Hepatocyte (in vitro differentiated cells): ENCODE measurements around the gene PHACTR1. TPM values are rescaled to one million over a fixed set of nuclear protein-coding genes. Genes with fewer than 3 reads are reported as not detected.

Experiments
- DNase-seq: peaks from one replicate; pipeline ENCODE4 v3.0.0-alpha.2; 2016; ENCODE audit warnings: low spot score
- H2AFZ ChIP-seq: fragments of 200-600 bp; sonication (generic); 2 replicates; pipeline ENCODE4 v1.6.0; 2016; ENCODE audit warnings: antibody characterized with exemption, mild to moderate bottlenecking
- H3K27ac ChIP-seq: fragments of 200-600 bp; sonication (generic); 2 replicates; pipeline ENCODE4 v1.5.1; 2016; ENCODE audit warnings: mild to moderate bottlenecking
- H3K27me3 ChIP-seq: fragments of 200-600 bp; sonication (generic); 2 replicates; pipeline ENCODE4 v1.6.1; 2016
- H3K36me3 ChIP-seq: fragments of 200-600 bp; sonication (generic); replicated peaks from 2 replicates; pipeline ENCODE4 v1.5.1; 2016; ENCODE audit warnings: low read depth; ENCODE audit not compliant: insufficient read depth
- H3K4me1 ChIP-seq: fragments of 200-600 bp; sonication (generic); 2 replicates; pipeline ENCODE4 v1.5.1; 2016; ENCODE audit warnings: mild to moderate bottlenecking, moderate library complexity; ENCODE audit not compliant: insufficient read depth
- H3K4me2 ChIP-seq: fragments of 200-600 bp; sonication (generic); 2 replicates; pipeline ENCODE4 v1.6.0; 2016
- H3K4me3 ChIP-seq: fragments of 200-600 bp; sonication (generic); 2 replicates; pipeline ENCODE4 v1.5.1; 2016; ENCODE audit warnings: mild to moderate bottlenecking
- H3K79me2 ChIP-seq: fragments of 200-600 bp; sonication (generic); 2 replicates; pipeline ENCODE4 v1.6.0; 2017; ENCODE audit warnings: mild to moderate bottlenecking
- H3K9me2 ChIP-seq: fragments of 200-600 bp; sonication (generic); replicated peaks from 2 replicates; pipeline ENCODE4 v1.6.0; 2017; ENCODE audit warnings: mild to moderate bottlenecking; ENCODE audit not compliant: insufficient read depth
- H3K9me3 ChIP-seq: fragments of 200-600 bp; sonication (generic); 2 replicates; pipeline ENCODE4 v1.5.1; 2016; ENCODE audit warnings: low read depth, mild to moderate bottlenecking
- H4K20me1 ChIP-seq: fragments of 200-600 bp; sonication (generic); 2 replicates; pipeline ENCODE4 v1.6.0; 2016; ENCODE audit warnings: mild to moderate bottlenecking; ENCODE audit not compliant: insufficient read depth, poor library complexity, severe bottlenecking
- CTCF ChIP-seq: fragments of 200-600 bp; sonication (generic); IDR thresholded peaks from 2 replicates; pipeline ENCODE4 v1.5.1; 2016; ENCODE audit warnings: antibody characterized with exemption, mild to moderate bottlenecking; ENCODE audit not compliant: poor library complexity
- EZH2 ChIP-seq: fragments of 200-600 bp; sonication (generic); IDR thresholded peaks from 2 replicates; pipeline ENCODE4 v1.6.1; 2016; ENCODE audit warnings: antibody characterized with exemption, mild to moderate bottlenecking, borderline replicate concordance
- EZH2phosphoT487 ChIP-seq: fragments of 200-600 bp; sonication (generic); IDR thresholded peaks from one replicate; pipeline ENCODE4 v1.6.1; 2018; ENCODE audit warnings: antibody characterized with exemption, mild to moderate bottlenecking, low read depth, moderate library complexity; ENCODE audit not compliant: unreplicated experiment, severe bottlenecking
- WGBS: methylation state at CpG from one replicate; pipeline ENCODE4 v1.1.6; 2016; ENCODE audit warnings: low lambda C conversion rate; ENCODE audit errors: missing lambda C conversion rate; 5-methylcytosine and 5-hydroxymethylcytosine counted together
- polyA plus RNA-seq: library from polyadenylated mRNA; unstranded; fragments of >200 nt; fragmentation: Nextera tagmentation; extraction: Ambion mirVana; gene quantifications from 2 replicates; pipeline ENCODE4 v1.2.1, GENCODE V29; 2016
- total RNA-seq: library from RNA; depleted of rRNA; stranded (reverse); fragments of >200 nt; gene quantifications from 2 replicates; pipeline ENCODE4 v1.2.3, GENCODE V29; 2014

PHACTR1 gene
- total and polyA plus RNA-seq, 2 experiments from 2014 or later = 3.0 to 4.3 TPM

- WGBS = 77% methylated on average over 4 of the region's 4 CpGs
- Histone ChIP-seq H3K9me3 (no peaks in the 10 kb centered on the region), H3K4me1 (no peaks in the 10 kb centered on the region), H3K9me2 (no peaks in the 10 kb centered on the region), H2AFZ (no peak overlapping the region), H3K27me3 (peaks cover 6% of the 10 kb centered on the region), H3K79me2 (no peaks in the 10 kb centered on the region), H4K20me1 (no peaks in the 10 kb centered on the region), H3K4me3 (no peak overlapping the region), H3K36me3 (no peaks in the 10 kb centered on the region), H3K27ac (no peak overlapping the region), H3K4me2 (no peak overlapping the region)
- TF ChIP-seq EZH2 (no peak), CTCF (no peak), EZH2phosphoT487 (no peak)
- DNase-seq = no peak
Observed at GRCh38 chr6:13066050-13066449, 349.5 kb downstream of the PHACTR1 start.

GRCh38 chr6:13066820-13067219, 350.3 kb downstream of the PHACTR1 start:
- no peak for TF ChIP-seq EZH2phosphoT487
- no peak overlapping the region for H3K4me2 ChIP-seq
- no peak overlapping the region for H2AFZ ChIP-seq
- H3K4me1 ChIP-seq = no peaks in the 10 kb centered on the region
- H3K9me3 ChIP-seq = no peaks in the 10 kb centered on the region
- H3K27ac ChIP-seq = no peak overlapping the region
- H3K79me2 ChIP-seq = no peaks in the 10 kb centered on the region
- H3K36me3 ChIP-seq = no peaks in the 10 kb centered on the region
- H3K27me3 ChIP-seq = peaks cover 3% of the 10 kb centered on the region
- no peak for DNase-seq
- WGBS = 83% methylated on average over 1 of the region's 1 CpG
- no peaks in the 10 kb centered on the region for H4K20me1 ChIP-seq
- H3K4me3 ChIP-seq = no peak overlapping the region
- no peaks in the 10 kb centered on the region for H3K9me2 ChIP-seq

- no peak for TF ChIP-seq CTCF
- TF ChIP-seq EZH2phosphoT487 = no peak
- no peak for TF ChIP-seq EZH2
- Histone ChIP-seq H2AFZ (no peak overlapping the region), H3K9me2 (no peaks in the 10 kb centered on the region), H4K20me1 (no peaks in the 10 kb centered on the region), H3K4me2 (no peak overlapping the region), H3K36me3 (no peaks in the 10 kb centered on the region), H3K4me3 (no peak overlapping the region), H3K27ac (peak overlapping the region; percentile 30), H3K79me2 (no peaks in the 10 kb centered on the region), H3K27me3 (peaks cover 3% of the 10 kb centered on the region), H3K4me1 (no peaks in the 10 kb centered on the region), H3K9me3 (no peaks in the 10 kb centered on the region)
- 55% methylated on average over 12 of the region's 12 CpGs for WGBS
- DNase-seq = no peak
Observed at GRCh38 chr6:13068586-13069210, 352.1 kb downstream of the PHACTR1 start.

- 68% methylated on average over 6 of the region's 6 CpGs for WGBS
- TF ChIP-seq EZH2phosphoT487 = no peak
- no peak for TF ChIP-seq EZH2
- TF ChIP-seq CTCF = no peak
Observed at GRCh38 chr6:13071550-13072345, 355.2 kb downstream of the PHACTR1 start.

More at GRCh38 chr6:13071550-13072345, 355.2 kb downstream of the PHACTR1 start:
- Histone ChIP-seq H3K36me3 (no peaks in the 10 kb centered on the region), H3K27me3 (peaks cover 3% of the 10 kb centered on the region), H3K4me1 (no peaks in the 10 kb centered on the region), H3K9me3 (no peaks in the 10 kb centered on the region), H2AFZ (no peak overlapping the region), H4K20me1 (no peaks in the 10 kb centered on the region), H3K79me2 (no peaks in the 10 kb centered on the region), H3K4me2 (no peak overlapping the region), H3K4me3 (no peak overlapping the region), H3K9me2 (no peaks in the 10 kb centered on the region), H3K27ac (no peak overlapping the region)
- no peak for DNase-seq
